ENCODE data around the gene EIF4G1.

EIF4G1 gene

DNA sequence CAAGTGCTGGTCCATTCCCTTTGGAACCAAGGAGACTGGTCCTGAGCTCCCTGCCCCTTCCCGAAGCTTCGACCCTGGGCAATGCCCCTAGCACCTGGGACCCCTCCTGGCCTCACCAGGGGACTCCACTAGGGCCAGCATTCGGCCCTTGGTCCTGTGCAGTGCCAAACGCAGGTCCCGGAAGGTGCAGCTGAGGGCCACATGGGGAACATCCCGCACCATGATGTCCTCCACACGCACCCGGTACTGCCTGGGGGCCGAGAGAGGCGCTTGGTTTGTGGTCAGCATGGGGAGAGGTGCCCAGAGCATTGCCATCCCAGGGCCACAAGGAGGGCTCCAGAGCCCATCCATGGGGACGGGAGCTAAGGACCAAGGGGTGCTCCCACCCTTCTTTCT lies 39.1 kb downstream of the EIF4G1 start:
- DNase-seq: no peak

DNA sequence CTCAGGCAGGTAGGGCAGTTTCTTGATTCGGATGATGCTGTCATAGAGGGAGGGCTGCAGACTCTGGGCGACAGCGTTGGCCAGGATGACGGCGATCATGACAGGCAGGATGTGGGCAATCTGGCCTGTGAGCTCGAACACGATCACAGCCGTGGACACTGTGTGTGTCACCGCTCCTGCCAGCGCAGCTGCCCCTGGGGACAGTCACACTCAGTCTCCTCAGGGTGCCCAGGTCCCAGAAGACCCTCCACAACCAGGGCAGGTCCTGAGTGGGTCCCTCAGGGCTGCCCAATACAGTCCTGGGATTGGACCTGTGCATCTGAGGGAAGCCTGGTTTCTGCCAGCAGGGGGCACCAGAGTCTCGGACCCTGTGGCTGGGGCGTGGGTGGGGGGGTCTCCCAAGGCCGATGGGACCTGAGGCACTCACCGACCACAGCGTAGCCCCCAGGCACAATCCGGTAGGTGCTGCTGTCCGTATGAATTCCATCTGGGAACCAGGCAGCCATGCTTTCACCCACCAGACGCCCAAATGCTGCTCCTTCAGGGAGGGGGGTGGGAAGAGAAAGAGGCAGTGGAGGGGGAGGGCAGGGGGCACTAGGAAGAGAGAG lies 39.8 kb downstream of the EIF4G1 start:
- peak; percentile 68 for DNase-seq

DNA sequence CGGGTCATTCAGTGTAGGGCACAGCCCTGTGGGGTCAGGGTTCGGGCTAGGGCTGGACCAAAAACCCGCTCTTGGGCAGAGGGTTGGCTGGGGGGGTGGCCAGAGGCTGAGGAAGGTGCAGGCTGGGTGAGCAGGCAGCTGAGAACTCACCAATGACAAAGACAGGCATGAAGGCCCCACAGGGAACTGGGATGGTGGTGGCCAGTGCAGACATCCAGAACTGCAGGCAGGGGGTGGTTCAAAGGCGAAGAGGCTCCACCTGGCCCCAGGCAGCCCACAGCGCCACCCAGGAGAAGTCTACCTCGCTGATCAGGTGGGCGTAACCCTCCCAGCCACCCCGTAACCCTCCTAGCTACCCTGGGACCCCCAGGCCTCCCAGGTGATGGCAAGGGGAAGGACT lies 40.3 kb downstream of the EIF4G1 start:
- DNase-seq: no peak

DNA sequence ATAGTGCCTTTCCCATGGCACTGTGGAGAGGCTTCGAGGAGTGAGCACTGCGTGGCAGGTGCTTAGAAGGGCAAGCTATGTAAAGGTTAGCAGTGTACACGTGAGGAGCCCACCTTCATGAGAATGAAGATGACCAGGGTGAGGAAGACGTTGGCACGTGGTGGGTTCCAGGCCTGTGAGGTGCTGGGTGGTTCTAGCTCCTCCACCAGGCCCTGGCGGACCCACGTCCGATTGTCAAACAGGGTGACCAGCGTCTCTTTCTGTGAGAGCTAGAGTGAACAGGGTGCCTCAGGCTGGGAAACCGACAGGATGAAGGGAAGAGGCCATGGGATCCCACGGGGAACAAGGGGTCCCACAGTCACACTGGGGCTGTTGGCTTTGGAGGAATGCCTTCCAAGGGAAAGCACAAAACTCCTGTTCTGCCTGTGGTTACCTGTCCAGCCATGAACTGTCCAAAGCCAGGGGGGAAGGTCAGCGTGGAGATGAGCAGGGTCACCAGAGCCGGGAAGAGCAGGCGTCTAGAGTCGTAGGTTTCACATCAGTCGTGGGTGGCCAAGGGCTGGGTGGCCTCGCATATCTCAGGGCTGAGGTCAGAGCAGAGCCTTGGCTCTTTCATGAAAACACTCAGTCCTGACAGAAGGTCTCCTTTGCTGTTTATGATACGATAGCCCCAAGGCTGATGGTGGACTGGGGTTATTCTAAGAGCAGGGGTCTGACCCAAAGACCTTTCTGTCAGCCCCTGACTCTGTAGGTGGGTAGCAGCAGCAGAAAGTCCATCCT lies 41.0 kb downstream of the EIF4G1 start:
- DNase-seq: no peak

DNA sequence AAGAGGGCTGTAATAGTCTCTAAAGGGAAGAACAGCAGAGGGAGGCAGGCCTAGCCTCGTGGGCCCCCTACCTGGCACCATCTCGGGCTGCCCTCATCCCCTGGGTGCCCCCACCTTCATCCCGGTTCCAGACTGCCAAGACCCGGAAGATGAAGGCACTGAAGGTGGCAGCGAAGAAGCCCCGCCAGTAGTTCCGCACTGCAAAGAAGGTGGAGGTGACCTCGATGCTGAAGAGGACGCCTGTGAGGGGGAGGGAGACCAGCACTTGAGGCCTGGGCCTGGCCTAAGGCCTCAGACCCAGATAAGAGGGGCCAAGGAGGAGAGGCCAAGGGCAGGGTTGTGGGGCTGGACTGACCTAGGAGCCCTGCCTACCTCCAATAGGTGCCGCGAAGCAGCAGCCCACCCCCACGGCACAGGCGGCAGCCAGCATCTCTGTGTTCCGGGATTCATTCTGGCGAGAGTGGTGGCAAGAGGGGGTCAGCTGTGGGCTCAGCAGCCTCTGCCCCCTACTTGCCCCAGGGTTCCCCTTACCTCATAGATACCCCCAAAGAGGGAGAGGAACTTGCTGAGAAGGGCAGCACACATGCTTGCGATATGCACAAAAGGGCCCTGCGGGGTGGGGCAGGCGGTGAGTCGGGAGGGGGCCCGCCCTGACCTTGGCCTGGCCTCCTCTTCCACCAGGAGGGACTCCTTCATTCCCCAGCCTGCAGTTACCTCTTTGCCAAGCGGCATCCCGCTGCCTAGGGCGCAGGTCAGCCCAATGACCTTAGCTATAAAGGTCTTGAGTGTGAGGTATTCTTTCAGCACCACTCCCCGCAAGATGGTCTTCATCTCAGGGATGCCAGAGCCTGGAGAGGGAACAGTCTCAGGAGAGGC lies 43.1 kb downstream of the EIF4G1 start:
- no peak for DNase-seq

DNA sequence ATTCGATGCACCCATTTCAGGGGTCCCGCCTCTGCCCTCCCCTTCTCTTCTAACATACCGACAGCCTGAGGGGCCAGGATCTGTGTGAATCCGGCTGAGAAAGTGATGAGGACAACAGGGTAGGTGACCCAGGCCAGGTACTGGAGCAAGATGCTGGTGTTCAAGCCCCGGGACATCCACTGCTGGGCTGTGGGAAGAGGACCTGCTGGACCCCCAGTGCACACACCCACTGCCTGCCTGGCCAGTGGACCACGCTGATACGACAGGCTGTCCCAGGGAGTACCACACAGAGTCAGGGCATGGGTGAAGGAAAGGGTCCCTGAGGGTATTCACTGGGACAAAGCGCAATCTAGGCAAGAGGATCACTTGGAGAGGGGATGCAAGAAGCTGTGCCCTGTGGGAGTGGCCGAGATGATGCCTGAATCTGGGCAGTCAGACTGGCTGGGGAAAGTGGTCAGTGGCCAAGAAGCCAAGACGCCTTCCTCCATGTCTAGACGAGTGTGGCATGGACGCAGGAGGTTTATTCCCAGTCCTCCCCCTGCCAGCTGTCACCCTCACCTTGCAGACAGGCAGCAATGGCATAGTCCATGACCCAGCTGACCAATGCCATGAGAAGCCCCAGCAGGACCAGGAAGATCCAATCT lies 43.8 kb downstream of the EIF4G1 start:
- no peak for DNase-seq

DNA sequence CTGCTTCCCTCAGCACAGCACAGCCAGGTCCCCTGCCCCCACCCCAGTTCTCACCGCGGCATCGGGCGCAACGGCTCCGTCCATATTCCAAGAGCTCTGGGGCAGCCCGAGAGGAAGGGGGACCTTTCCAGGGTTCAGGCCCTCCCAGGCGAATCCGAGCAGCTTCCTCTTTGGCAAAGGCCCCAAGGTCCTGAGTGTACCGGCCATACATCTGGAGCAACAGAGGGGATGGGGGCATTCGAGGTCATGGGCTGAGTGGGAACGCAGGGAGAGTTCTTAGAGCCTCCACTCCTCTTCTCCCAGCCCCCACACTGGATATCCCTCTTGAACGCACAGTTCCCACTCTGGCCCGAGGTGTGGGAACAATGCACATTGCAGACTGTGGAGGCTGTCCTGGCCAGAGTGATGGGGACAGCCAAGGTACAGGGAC lies 44.5 kb downstream of the EIF4G1 start:
- no peak for DNase-seq

DNA sequence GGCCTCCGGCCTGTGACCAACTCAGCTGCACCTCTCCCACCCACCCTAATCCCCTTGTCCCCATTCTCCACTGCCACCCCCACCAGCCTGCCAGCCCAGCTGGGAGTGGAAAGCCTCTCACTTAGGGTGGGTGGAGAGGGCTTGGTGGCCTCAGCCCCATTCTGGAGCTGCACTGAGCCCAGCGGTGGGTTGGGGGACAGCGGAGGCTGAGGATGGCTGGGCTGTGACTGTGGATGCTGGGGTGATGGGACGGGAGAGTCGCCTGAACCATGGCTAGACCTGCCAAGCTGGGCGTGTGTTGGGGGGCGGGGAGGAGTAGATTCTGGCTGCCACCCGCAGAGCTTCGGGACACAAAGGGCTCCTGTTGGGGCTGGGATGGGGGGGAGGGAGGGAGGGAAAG lies 45.2 kb downstream of the EIF4G1 start:
- DNase-seq: no peak

DNA sequence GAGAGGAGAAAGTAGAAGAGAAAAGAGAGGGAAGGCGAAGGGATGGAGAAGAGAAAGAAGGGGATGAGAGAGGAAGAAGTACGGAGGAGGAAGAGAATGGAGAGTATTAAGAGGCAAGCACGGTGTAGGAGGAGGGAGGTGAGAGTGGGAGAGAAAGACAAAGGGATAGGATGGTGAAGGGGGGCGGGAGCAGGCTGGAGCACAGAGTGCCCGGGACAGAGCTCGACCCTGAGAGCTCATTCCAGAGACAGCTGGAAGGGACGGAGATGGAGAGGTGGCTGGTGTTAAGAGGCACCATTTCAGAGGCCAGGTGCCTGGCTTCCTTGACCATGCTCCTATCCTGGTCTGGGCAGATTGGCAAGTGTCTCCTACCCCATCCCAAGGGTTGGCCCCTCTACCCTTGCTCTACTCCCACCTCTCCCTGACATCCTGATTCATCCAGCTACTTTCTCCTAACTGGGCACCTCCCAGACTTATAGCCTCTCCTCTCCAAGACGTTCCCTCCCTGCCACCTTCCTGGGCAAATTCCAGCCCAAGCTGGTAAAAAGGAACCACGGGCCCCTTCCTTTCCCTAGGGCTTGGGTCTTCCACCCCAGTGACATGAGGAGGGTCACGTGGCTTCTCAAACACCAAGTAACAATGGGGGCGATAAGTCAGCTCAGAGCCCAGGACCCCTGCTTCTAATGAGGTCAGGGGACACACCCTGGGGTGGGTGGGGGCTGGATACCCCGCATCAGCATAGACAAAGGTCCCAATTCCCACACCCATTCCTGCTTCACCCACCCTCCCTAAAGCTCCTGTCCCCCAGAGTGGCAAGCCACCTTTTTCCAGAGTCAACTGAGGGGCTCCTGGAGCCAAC lies 45.9 kb downstream of the EIF4G1 start:
- no peak for DNase-seq

DNA sequence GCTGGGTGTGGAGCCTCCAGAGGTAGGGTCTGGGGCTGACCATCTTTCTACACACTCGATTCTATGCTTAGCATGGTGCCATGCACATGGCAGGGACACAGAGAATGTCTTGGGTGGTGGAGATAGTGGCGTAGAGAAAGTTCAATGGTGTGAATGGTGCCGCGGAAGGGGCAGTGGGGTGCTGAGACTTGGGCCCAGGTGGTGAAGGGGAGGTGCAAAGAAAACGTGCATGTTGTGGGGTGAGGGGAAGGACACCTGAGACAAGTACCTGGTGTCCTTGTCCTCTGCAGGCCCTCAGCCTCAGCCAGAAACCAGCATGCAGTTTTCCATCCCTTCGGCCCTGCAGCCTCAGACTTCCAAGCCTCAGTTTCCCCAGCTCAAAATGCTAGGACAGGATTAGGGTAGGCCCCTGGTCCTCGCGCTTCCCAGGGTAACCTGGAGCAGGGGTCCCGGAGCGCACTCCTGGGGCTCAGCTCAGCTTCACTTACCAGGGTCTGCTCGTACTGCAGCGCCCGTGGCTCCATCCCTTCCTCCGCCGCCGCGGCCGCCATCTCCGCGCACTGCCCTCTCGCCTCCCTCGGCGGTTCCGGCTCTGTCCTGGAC lies 46.6 kb downstream of the EIF4G1 start:
- peak; percentile 29 for DNase-seq

DNA sequence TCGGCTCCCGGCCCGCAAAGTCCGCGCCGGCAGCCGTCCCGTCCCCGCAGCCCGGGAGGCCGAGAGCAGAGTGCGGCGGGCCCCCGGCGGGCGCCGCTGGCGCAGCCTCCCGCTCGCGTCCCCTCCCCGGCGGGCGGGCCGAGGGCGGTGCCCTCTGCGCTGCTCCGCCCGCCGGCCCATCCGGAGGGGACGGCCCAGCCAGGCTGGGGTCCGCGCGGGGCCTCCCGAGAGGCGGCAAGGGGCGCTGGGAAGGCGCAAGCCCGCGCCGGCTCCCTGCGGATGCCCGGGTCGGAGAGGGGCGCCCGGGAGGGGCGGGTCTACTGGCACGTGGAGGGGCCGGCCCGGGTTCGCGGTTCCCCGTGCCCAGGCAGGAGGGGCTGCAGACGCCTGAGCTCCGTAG lies 47.1 kb downstream of the EIF4G1 start, which contains the start of the genes CLCN2 and POLR2H:
CLCN2 (minus strand) TSS at position 74 of the 400 bp plus-strand sequence. CDS start 126 bp downstream, outside the sequence.
POLR2H (plus strand) TSS at position 179 of the 400 bp plus-strand sequence. CDS start 1,783 bp downstream, outside the sequence.
- peak; percentile 79 for DNase-seq

DNA sequence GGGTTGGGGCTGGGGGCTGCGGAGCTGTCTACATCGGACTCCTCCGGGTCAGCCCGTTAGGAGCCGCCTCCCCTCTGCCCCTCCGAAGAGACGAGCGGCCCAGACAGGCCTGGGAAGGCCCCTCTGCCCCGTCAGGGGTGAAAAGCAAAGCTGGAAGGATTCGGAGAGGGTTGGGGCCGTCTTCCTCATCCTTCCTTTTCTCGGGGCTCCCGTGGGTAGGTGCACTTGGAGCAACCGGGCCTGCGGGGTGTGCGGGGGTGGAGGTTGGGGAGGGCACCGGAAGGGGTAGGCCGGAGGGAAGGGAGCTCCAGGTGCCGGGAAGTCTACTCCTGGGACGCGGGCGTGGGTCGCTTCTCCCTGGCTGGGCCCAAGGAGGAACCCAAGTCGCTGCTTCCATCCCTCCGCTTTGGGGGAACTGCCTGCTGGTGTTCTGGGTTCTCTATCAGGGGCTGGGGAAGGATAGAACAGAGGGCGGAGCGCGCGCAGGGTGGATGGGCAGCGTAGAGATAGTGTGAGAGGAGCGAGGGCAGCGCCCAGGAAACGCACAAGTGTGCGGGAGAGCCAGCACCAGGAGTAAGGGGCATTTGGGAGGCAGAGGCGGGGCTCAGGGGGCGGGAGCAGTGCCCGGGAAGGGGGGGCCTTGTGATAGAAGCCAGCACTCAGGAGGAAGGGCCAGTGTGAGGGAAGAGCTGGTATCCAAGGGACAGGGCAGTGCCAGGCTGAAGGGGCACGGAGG lies 47.7 kb downstream of the EIF4G1 start:
- DNase-seq: peak; percentile 63

DNA sequence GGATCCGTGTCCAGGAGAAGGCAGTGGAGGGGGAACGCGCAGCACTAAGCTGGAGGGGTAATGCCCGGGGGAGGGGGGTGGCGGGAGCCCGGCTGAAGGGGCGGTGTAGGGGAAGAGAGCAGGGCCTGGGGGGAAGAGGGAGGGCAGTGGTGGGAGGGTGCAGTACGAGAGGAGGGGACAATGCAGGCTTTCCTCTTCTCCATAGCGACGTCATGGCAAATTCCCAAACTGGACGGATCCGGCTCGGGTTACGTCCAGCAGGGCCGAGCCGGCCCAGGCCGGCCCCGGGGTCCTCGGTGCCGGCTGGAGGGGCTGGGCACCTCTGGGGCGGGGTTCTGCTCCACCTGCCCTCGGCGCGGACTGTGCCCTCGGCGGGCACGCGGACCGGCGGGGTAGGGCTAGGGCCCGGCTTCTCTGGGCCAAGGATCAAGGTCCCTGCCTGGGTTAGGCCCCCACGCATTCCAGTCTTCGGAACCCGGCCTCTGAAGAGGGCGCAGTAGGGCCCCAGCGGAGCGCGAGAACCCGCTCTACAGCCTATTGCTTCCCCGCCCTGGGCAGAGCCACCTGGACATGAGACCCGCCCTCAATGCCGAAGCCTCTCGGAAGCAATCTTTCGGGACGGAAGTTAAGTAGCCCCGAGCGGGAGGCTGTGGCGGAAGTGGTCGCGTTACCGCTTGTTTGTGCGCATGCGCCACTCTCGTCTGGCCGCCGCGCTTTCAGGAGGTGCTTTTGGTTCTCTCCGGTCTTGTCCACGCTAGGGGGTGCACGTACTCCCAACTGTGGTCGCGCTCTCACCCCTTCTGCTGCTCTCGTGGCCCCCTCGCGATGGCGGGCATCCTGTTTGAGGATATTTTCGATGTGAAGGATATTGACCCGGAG lies 48.5 kb downstream of the EIF4G1 start:
- DNase-seq: peak; percentile 99

DNA sequence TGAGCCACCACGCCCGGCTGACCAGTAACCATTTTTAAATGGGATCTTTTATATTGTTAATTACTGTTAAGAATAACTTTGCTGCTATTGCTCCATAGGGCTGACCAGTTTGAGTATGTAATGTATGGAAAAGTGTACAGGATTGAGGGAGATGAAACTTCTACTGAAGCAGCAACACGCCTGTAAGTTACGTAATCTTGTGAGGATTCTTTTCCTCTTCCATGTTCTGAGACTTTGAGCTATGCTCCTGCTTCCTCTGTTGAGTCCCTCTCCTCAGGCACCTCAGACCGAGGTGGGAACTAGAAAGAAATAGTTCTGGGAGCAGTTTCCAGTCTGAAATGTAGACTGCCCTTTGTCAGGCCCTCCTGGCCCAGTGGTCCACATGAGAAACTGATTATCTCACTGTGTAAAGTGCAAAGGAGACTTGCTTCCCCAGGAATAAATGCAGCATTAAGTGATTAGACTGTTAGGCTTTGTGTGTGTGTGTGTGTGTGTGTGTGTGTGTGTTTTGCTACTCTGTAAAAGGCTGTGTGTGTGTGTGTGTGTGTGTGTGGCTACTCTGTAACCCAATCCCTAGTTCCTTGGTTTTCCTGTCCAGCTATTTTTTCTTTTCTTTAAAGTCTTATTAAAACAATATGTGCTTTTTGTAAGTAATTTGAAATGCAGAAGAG lies 52.3 kb downstream of the EIF4G1 start:
- no peak for DNase-seq

DNA sequence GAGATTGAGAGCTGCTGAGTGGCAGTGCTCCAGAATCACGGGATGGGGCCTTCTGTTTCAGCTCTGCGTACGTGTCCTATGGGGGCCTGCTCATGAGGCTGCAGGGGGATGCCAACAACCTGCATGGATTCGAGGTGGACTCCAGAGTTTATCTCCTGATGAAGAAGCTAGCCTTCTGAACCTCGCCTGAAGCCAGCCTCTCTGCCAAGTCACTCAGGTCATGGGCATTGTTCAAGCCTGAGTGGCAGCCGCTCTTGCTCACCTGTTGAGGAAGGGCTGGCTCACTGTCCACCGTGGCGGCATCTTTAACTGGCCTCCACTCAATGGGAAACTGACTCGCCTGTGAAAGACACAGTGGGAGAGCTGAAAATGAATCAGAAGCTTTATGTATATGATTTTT lies 53.7 kb downstream of the EIF4G1 start:
- no peak for DNase-seq

DNA sequence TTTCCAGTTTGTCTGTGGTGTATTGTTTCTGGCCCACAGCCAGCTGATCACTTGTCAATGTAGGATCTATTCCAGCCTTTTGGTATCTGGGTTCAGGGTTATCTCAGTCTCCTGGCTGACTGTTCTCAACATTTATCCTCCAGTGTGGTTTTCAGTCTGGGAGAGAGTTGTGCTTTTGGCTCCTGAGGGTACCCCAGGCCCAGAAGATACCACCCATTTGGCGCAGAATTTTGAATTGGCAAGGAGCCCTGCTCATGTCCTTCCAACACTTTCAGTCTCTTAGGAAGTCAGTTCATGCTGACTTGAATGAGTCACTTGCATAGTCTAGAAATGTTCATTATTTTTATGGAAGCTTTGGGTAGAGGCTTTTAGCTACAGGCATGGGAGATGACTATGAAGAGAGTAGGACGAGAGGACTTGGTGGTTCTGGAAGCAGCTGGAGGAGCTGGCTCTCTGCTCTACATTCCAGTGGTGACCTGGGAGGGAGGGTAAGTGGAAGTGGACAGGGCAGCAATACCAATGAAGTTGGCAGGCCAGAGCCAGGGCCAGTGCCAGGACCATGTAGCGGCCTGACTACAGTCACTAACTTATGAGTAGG lies 54.3 kb downstream of the EIF4G1 start:
- DNase-seq: no peak

DNA sequence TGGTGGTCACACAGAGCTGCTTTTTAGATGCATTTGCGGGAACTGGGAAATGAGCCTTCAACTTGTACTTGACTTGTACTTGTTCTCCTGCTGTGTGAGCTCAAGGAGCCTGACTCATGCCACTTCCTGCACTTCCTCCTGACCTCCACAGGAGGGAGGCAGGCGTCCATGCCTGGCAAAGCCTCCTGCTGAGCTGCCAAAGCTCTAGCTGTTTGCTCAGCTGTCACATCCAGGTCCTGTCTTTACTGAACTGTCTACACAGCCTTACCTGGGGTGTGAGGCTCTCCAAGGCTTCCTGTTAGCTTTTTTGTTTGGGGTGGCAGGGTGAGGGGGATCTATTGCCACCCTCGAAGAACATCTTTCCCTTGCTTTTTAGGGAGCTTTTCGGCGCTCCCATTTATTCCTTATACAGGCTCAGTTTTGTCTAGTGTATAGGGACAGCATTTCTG lies 57.2 kb downstream of the EIF4G1 start:
- DNase-seq: peak; percentile 89

DNA sequence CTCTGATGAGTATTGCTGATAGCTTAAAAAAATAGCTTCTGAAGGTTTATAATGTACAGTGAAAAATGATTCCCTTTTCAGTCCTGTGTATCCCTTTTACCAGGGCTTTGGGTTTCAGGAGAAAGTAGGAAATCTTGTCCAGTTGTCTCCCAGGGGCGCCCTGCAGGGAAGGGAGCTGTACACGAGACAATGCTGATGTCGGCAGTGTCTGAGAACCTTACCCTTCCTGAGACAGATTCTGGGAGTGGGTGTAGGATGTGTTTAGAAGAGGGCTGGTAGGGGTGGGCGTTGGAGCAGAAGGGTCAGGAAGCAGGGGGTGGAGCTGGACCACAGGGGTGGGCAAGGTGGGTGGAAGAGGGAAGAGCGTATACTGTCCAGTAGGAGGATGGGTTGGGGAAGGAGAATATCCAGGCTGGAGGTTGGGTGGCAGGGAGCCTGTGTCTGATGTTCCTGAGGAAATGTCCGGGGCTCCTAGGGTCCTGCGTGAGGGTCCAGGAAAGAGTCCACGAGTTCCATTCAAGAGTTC lies 58.0 kb downstream of the EIF4G1 start:
- DNase-seq: no peak

Data from RPMI8226 (cell line).